Endothelial cell of umbilical vein (primary cell): ENCODE measurements around the gene ZBTB20. TPM values are rescaled to one million over a fixed set of nuclear protein-coding genes. Genes with fewer than 3 reads are reported as not detected.

Source experiments
- BruUV-seq: library from RNA; stranded (reverse); fragments of 400-500 nt; replicated peaks from 2 replicates; lab custom pipeline; 2021; lab: Mats Ljungman, UMichigan
- CTCF ChIA-PET: fragments of 300-600, 350-600 bp; sonication (Branson Sonifier 250); formaldehyde crosslinking; loops from one replicate; lab custom pipeline; 2021; ENCODE audit warnings: antibody characterized with exemption, inconsistent platforms; lab: Charles Lee
- POLR2A ChIA-PET: fragments of 300-600, 350-600 bp; sonication (Branson Sonifier 250); formaldehyde crosslinking; loops from one replicate; lab custom pipeline; 2021; ENCODE audit warnings: antibody characterized with exemption, inconsistent platforms; lab: Charles Lee
- DNase-seq: peaks from one replicate; pipeline ENCODE4 v3.0.0-alpha.2; 2011; ENCODE audit warnings: low read depth, low spot score
- FAIRE-seq: peaks from 2 replicates; lab custom pipeline; 2011; peaks lifted over from hg19 to GRCh38; lab: Jason Lieb, UNC
- H2AFZ ChIP-seq: 2 replicates; pipeline ENCODE4 v1.6.0; 2012; ENCODE audit warnings: low read depth, low read length, control low read depth, inconsistent platforms
- H3K27ac ChIP-seq: 2 replicates; pipeline ENCODE4 v1.5.1; 2011; ENCODE audit warnings: low read depth, mild to moderate bottlenecking, control low read depth, low read length, moderate library complexity; ENCODE audit not compliant: insufficient read depth
- H3K27me3 ChIP-seq, 2 experiments: 2 replicates each; pipeline versions ENCODE4 v1.6.0 to v1.6.1; 2011; ENCODE audit warnings: low read length in 2 of 2, mixed read lengths in 1 of 2; ENCODE audit not compliant: control insufficient read depth in 2 of 2, insufficient read depth in 2 of 2
- H3K36me3 ChIP-seq, 2 experiments: 2 replicates in 1 of 2; 3 replicates in 1 of 2; pipeline ENCODE4 v1.5.1; 2011; ENCODE audit warnings: low read length in 2 of 2, mild to moderate bottlenecking in 1 of 2, moderate library complexity in 1 of 2; ENCODE audit not compliant: control insufficient read depth in 2 of 2, insufficient read depth in 2 of 2; ENCODE audit errors: extremely low read depth in 1 of 2
- H3K4me1 ChIP-seq: 3 replicates; pipeline ENCODE4 v1.5.1; 2011; ENCODE audit warnings: mild to moderate bottlenecking, low read length; ENCODE audit not compliant: control insufficient read depth, insufficient read depth; ENCODE audit errors: extremely low read depth
- H3K4me2 ChIP-seq: 2 replicates; pipeline ENCODE4 v1.6.1; 2011; ENCODE audit warnings: low read length, control low read depth, mixed read lengths; ENCODE audit not compliant: insufficient read depth
- H3K4me3 ChIP-seq, 3 experiments: fragments of 200-600 bp in 1 of 3; sonication (generic), shearing (Covaris generic) in 1 of 3; replicated peaks in 1 of 3; 2 replicates each; pipeline ENCODE4 v1.5.1; 2011 to 2016; ENCODE audit warnings: control low read depth in 3 of 3, low read length in 3 of 3, mild to moderate bottlenecking in 2 of 3, inconsistent platforms in 1 of 3, low read depth in 1 of 3, moderate library complexity in 1 of 3; ENCODE audit not compliant: insufficient read depth in 1 of 3
- H3K79me2 ChIP-seq: 2 replicates; pipeline ENCODE4 v1.6.0; 2012; ENCODE audit warnings: low read length, inconsistent platforms; ENCODE audit not compliant: control insufficient read depth, insufficient read depth
- H3K9ac ChIP-seq: replicated peaks from 2 replicates; pipeline ENCODE3; 2011; ENCODE audit warnings: low read length, control low read depth; ENCODE audit not compliant: insufficient read depth; ENCODE audit errors: extremely low read depth
- H3K9me1 ChIP-seq: replicated peaks from 3 replicates; pipeline ENCODE4 v1.6.0; 2011; ENCODE audit warnings: mild to moderate bottlenecking, low read length; ENCODE audit not compliant: control insufficient read depth, insufficient read depth; ENCODE audit errors: extremely low read depth
- H3K9me3 ChIP-seq: replicated peaks from 2 replicates; pipeline ENCODE4 v1.5.1; 2012; ENCODE audit warnings: low read length, inconsistent platforms; ENCODE audit not compliant: control insufficient read depth, insufficient read depth
- H4K20me1 ChIP-seq: replicated peaks from 2 replicates; pipeline ENCODE3; 2011; ENCODE audit warnings: mild to moderate bottlenecking, low read length; ENCODE audit not compliant: control insufficient read depth, insufficient read depth; ENCODE audit errors: extremely low read depth
- EZH2 ChIP-seq: IDR thresholded peaks from 2 replicates; pipeline ENCODE4 v1.6.1; 2012; ENCODE audit warnings: borderline replicate concordance, low read depth, mild to moderate bottlenecking, moderate library complexity, low read length, inconsistent platforms; ENCODE audit not compliant: severe bottlenecking
- FOS ChIP-seq: IDR thresholded peaks from 2 replicates; pipeline ENCODE4 v1.6.1; 2011; ENCODE audit warnings: mild to moderate bottlenecking, low read length, moderate library complexity, borderline replicate concordance; ENCODE audit not compliant: insufficient read depth
- GATA2 ChIP-seq: IDR thresholded peaks from 2 replicates; pipeline ENCODE4 v1.7.0; 2011; ENCODE audit warnings: low read depth, mild to moderate bottlenecking, moderate library complexity, mixed read lengths, low read length; ENCODE audit not compliant: insufficient read length, insufficient read depth
- JUN ChIP-seq: IDR thresholded peaks from 2 replicates; pipeline ENCODE4 v1.6.1; 2011; ENCODE audit warnings: borderline replicate concordance, low read depth; ENCODE audit not compliant: insufficient read length, insufficient read depth
- MYC ChIP-seq: IDR thresholded peaks from one replicate; pipeline ENCODE4 v1.6.1; 2011; ENCODE audit warnings: mild to moderate bottlenecking, low read depth, low read length
- POLR2A ChIP-seq: IDR thresholded peaks from 2 replicates; pipeline ENCODE4 v1.6.1; 2012; ENCODE audit warnings: low read depth, mild to moderate bottlenecking, control low read depth, low read length
- POLR2AphosphoS5 ChIP-seq: IDR thresholded peaks from 2 replicates; pipeline ENCODE4 v1.6.1; 2012; ENCODE audit warnings: low read depth, mild to moderate bottlenecking, control low read depth, low read length, moderate library complexity; ENCODE audit not compliant: insufficient read depth
- dilution Hi-C: fragments of 300-500 bp; cut with MboI; formaldehyde crosslinking; loops from one replicate; pipeline ENCODE4 v1.15.0; 2019; ENCODE audit warnings: low sequenced_read_pairs; ENCODE audit not compliant: extremely low pct_ligation_motif_present
- intact Hi-C: fragments of 100-400 bp; cut with micrococcal nuclease; formaldehyde crosslinking; loops from one replicate; pipeline ENCODE4 v1.10.0; 2022
- polyA plus RNA-seq, 4 experiments: library from polyadenylated mRNA; depleted of rRNA in 3 of 4; stranded (reverse) in 3 of 4; unstranded in 1 of 4; fragments of >200 nt; gene quantifications; 2 replicates each; pipeline versions ENCODE4 v1.2.1 to v1.2.3, GENCODE V29; 2011 to 2012; ENCODE audit warnings: missing spikeins in 1 of 4
- total RNA-seq: library from RNA; stranded (reverse); gene quantifications from 2 replicates; pipeline ENCODE4 v1.2.3, GENCODE V29; 2021
- TF ChIP-seq, protein P1 (sequence below), 2 donors: IDR thresholded peaks; 1 replicate in 1 of 2; 2 replicates in 1 of 2; pipeline ENCODE4 v1.5.1; 2011; ENCODE audit warnings: low read length in 2 of 2, mild to moderate bottlenecking in 2 of 2, moderate library complexity in 2 of 2, control low read depth in 1 of 2, inconsistent platforms in 1 of 2, low read depth in 1 of 2; ENCODE audit not compliant: insufficient read depth in 1 of 2; ENCODE audit errors: extremely low read depth in 1 of 2
- TF ChIP-seq, protein P2 (sequence below): IDR thresholded peaks from 2 replicates; pipeline ENCODE4 v1.6.1; 2011; ENCODE audit not compliant: insufficient read depth, insufficient read length

The ZBTB20 gene
- total and polyA plus RNA-seq, 2 donors (not counting 3 experiments of a cell fraction or from before 2014, with no cell fraction given): 2.1 to 20.5 TPM

DNA sequence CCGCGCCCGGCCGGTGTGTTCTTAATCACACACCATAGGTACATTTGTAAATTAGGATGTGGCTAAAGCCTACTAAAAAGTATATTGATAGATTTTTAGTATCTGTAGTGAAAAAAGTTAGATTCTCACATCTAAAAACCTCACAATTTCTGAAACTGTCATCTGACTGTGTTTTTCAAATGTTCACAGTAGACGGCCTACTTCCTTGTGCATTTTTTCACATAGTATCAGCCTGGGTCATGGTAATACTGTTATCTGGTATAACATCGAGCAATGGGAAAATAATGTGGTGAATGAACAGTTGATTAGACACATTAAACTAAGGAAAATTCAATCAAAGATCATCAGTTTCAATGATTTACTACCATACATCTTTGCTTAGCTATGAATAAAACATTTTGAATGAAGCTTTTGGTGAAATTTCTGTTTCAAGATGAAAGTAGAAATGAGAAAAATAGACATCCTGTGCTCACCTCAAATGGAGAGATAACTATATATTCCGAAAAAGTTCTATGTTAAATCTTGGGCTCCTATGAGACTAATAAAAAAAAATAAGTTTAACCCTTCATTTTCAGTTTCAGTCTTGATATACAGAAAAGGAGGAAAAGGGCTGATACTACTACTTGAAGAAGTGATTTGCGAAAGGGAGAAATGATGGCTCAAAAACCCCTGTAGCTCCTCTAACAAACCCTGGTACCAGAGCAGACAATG lies 262.7 kb downstream of the ZBTB20 start:
- no peak for FAIRE-seq
- no peak for TF ChIP-seq GATA2
- TF ChIP-seq, protein P1, sequence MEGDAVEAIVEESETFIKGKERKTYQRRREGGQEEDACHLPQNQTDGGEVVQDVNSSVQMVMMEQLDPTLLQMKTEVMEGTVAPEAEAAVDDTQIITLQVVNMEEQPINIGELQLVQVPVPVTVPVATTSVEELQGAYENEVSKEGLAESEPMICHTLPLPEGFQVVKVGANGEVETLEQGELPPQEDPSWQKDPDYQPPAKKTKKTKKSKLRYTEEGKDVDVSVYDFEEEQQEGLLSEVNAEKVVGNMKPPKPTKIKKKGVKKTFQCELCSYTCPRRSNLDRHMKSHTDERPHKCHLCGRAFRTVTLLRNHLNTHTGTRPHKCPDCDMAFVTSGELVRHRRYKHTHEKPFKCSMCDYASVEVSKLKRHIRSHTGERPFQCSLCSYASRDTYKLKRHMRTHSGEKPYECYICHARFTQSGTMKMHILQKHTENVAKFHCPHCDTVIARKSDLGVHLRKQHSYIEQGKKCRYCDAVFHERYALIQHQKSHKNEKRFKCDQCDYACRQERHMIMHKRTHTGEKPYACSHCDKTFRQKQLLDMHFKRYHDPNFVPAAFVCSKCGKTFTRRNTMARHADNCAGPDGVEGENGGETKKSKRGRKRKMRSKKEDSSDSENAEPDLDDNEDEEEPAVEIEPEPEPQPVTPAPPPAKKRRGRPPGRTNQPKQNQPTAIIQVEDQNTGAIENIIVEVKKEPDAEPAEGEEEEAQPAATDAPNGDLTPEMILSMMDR (IDR thresholded peaks at IDR 0.05; ENCODE audit: extremely low read depth in 1 of 2, insufficient read depth in 1 of 2, low read depth in 1 of 2, low read length in 2 of 2): no peak
- no peak for TF ChIP-seq POLR2A
- TF ChIP-seq, protein P2, sequence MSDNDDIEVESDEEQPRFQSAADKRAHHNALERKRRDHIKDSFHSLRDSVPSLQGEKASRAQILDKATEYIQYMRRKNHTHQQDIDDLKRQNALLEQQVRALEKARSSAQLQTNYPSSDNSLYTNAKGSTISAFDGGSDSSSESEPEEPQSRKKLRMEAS: no peak
- TF ChIP-seq FOS: no peak
- TF ChIP-seq JUN: no peak
- TF ChIP-seq POLR2AphosphoS5: no peak
- no peak for TF ChIP-seq MYC
- TF ChIP-seq EZH2: no peak
- no TSS peak for BruUV-seq

More for the DNA sequence above, 262.7 kb downstream of the ZBTB20 start:
- ChIA-PET POLR2A (no interaction called here), CTCF (interaction anchor here (1.1 kb wide), 1 partner anchor 288 kb away, joined by 3 read pairs; no protein-coding TSS in a partner anchor)
- Histone ChIP-seq H3K4me3 (no peak overlapping the region), H3K27me3 (no peaks in the 10 kb centered on the region), H3K4me1 (peaks cover 4% of the 10 kb centered on the region), H3K4me2 (no peak overlapping the region), H4K20me1 (no peaks in the 10 kb centered on the region), H3K9me1 (no peaks in the 10 kb centered on the region), H3K9ac (no peak overlapping the region), H3K9me3 (no peaks in the 10 kb centered on the region), H3K79me2 (no peaks in the 10 kb centered on the region), H3K36me3 (no peaks in the 10 kb centered on the region), H2AFZ (no peak overlapping the region), H3K27ac (no peak overlapping the region)
- no peak for DNase-seq
- intact Hi-C loops: no loop called here
- dilution Hi-C loops: no loop called here
